Astrocyte of the spinal cord (primary cell): Measurements from ENCODE around the gene SRMS.

Experiments
- DNase-seq: peaks from one replicate; pipeline ENCODE4 v3.0.0; 2011; ENCODE audit warnings: low read depth, low spot score
- H3K4me3 ChIP-seq: 2 replicates; pipeline ENCODE4 v1.5.1; 2011; ENCODE audit warnings: low read depth, mild to moderate bottlenecking, low read length, moderate library complexity
- in situ Hi-C: cut with HindIII; loops from 2 replicates; pipeline ENCODE4 v1.10.0; 2017; ENCODE audit warnings: low sequenced_read_pairs
- TF ChIP-seq, protein P1 (sequence below): IDR thresholded peaks from 2 replicates; pipeline ENCODE4 v1.5.1; 2012; ENCODE audit warnings: low read depth, mild to moderate bottlenecking, low read length, inconsistent platforms

Gene SRMS

GRCh38 chr20:63522091-63522868 lies 25.3 kb downstream of the SRMS start:
- no peak for DNase-seq
- TF ChIP-seq, protein P1, sequence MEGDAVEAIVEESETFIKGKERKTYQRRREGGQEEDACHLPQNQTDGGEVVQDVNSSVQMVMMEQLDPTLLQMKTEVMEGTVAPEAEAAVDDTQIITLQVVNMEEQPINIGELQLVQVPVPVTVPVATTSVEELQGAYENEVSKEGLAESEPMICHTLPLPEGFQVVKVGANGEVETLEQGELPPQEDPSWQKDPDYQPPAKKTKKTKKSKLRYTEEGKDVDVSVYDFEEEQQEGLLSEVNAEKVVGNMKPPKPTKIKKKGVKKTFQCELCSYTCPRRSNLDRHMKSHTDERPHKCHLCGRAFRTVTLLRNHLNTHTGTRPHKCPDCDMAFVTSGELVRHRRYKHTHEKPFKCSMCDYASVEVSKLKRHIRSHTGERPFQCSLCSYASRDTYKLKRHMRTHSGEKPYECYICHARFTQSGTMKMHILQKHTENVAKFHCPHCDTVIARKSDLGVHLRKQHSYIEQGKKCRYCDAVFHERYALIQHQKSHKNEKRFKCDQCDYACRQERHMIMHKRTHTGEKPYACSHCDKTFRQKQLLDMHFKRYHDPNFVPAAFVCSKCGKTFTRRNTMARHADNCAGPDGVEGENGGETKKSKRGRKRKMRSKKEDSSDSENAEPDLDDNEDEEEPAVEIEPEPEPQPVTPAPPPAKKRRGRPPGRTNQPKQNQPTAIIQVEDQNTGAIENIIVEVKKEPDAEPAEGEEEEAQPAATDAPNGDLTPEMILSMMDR, result no peak
- in situ Hi-C loops, result no loop called here
- H3K4me3 ChIP-seq, result peak overlapping the region; percentile 66

GRCh38 chr20:63521602-63522001 lies 25.9 kb downstream of the SRMS start:
- peak overlapping the region; percentile 66 for H3K4me3 ChIP-seq
- DNase-seq, result no peak
- in situ Hi-C loops, result no loop called here
- TF ChIP-seq, protein P1, result no peak

DNA sequence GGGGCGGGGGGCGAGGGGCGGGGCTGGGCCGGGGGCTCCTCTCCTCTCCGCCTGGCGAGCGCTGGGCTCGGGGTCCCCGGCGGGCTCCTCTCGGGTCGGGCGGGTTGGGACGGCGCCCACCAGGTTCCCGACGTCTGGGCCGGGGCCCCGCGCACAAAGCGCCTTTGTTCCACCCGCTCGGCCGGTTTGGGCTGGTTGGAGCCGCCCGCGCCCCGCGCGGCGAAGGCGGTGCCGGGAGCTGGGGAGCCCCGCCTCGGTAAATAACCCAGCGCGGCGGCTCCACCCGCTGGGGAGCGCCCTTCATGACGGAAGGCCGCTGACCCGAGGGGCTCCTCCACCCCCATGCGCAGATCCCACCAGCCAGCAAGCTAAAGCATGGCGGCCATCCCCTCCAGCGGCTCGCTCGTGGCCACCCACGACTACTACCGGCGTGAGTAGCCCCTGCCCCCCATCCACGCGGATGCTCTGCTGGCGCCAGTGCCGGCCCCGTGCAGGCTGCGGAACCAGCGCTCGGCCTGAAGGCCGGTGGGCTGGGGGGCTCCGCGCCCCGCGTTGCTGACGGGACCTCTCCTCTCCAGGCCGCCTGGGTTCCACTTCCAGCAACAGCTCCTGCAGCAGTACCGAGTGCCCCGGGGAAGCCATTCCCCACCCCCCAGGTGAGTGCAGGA lies 26.5 kb downstream of the SRMS start:
- TF ChIP-seq, protein P1, result no peak
- DNase-seq, result peak; percentile 62
- in situ Hi-C loops, result no loop called here
- H3K4me3 ChIP-seq, result peak overlapping the region; percentile 66

DNA sequence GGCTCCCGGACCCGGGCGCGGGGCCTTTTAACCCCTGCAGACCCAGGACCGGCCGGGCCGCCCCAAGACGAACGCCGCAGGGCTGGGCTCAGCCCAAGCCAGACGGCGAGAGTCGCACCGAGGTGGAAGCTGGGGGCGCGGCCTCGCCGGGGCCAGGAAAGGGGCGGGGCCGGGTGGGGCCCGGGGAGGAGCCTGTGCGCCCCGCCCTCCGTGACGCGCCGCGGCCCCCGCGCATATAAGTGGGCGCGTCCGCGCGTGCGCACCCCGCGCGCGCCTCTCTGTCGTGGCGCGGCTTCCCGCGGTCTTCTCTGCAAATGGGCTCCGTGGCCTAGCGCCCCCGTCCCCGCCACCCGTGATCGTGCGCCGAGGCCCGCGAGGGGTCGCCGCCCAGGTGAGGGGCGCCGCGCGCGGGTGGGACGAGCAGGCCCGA lies 27.0 kb downstream of the SRMS start, which contains the start of gene PPDPF:
Gene PPDPF (plus strand): TSS at position 262 of the 430 bp plus-strand sequence. CDS start 544 bp downstream, outside the sequence.
- TF ChIP-seq, protein P1, result no peak
- H3K4me3 ChIP-seq, result peak within 1 kb of the TSS; percentile 66
- in situ Hi-C loops, result no loop called here
- DNase-seq, result peak; percentile 78

DNA sequence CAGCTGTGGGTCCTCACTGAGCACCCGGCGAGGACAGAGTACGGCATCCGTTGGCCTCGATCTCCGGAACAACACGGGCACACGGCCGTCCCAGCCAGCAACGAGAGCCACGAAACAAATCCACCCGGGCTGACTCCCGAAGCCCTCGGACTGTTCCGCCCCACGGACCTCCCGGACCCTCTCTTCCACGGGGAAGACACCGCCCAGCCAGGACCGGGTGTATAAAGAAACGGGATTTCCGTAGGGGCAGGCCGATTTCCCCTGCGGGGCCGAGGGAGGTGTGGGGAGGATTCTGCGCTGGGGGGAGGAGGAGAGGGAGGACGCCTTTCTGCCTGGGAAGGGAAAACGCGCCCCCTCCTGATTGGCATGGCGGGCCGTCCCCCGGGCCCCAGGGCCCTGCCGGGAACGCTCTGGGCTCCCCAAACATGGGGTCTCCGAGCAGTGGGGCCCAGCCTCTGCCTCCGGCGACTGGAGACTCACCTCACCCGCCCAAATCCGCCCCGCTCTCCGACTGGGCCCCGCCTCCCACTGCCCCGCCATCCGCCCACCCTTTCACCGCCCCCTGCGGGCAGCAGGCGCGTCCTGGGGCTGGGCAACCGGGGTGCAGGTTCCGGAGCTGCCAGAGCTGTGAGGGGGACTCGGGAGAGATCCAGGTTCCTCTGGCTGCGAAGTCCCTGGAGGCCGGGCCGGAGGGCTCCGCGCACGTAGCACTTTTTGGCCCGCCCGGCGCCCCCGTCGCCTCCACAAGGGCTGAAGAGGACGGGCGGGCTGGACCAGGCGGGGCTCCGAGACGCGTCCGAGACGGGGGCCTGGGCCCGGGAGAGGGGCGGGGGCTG lies 27.7 kb downstream of the SRMS start:
- TF ChIP-seq, protein P1, result peak; percentile 15
- H3K4me3 ChIP-seq, result peak overlapping the region; percentile 66
- DNase-seq, result peak; percentile 23
- in situ Hi-C loops, result no loop called here

DNA sequence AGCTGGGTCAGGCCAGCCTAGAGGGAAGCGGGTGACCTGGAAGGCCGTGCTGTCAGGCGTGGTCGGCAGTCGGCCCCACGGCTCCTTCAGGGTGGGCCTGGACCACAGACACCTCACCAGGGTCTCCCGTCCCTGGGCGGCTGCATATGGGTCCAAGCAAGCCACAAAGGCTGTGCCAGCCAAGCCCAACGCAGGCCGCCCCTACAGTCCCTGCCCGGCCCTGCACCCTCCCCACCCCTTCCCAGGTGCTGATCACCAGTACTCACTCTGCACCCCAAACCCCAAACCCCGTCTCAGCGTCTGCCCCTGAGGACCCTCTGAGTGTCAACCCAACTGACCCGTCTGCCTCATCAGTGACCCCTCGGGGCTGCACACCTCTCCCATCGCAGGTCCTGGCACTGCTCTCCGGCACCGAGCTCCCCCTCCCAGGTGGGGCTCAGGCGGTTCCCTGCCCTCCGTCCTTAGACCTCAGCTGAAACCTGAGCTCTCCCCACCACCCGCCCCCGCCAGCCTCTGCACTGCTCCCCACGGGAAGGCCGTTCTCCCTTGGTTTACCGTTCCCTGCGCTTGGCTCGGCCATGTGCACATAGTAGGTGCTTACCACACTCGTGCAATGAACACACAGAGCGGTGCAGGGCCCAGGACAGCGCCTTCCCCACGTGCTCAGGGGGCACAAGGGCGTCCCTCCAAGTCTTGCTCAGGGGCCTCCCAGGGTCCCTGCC lies 28.4 kb downstream of the SRMS start:
- in situ Hi-C loops, result no loop called here
- no peak for DNase-seq
- H3K4me3 ChIP-seq, result peak overlapping the region; percentile 66
- TF ChIP-seq, protein P1, result no peak
